GM18499 (cell line): ENCODE measurements around the gene TCF20.

Source experiments
- ATAC-seq: cut with Tn5 transposase; IDR thresholded peaks from one replicate; pipeline ENCODE4 v1.9.1; 2021; ENCODE audit warnings: moderate number of reproducible peaks; ENCODE audit not compliant: insufficient read depth, unreplicated experiment

TCF20 gene

GRCh38 chr22:42268852-42269410 is 1.5 kb downstream of the TCF20 start:
- no peak for ATAC-seq

- ATAC-seq: no peak
Measured at GRCh38 chr22:42265321-42265720, 5.1 kb downstream of the TCF20 start.

GRCh38 chr22:42263944-42264343 is 6.5 kb downstream of the TCF20 start:
- no peak for ATAC-seq

GRCh38 chr22:42262964-42263363 is 7.5 kb downstream of the TCF20 start:
- no peak for ATAC-seq

GRCh38 chr22:42261296-42261695 is 9.2 kb downstream of the TCF20 start:
- ATAC-seq: no peak

- ATAC-seq: no peak
Measured at GRCh38 chr22:42258126-42258525, 12.3 kb downstream of the TCF20 start.

GRCh38 chr22:42257386-42257785 is 13.1 kb downstream of the TCF20 start:
- no peak for ATAC-seq

GRCh38 chr22:42256930-42257329 is 13.5 kb downstream of the TCF20 start:
- no peak for ATAC-seq

- ATAC-seq: no peak
Measured at GRCh38 chr22:42256220-42256619, 14.2 kb downstream of the TCF20 start.

GRCh38 chr22:42249831-42250230 is 20.6 kb downstream of the TCF20 start:
- ATAC-seq: no peak

- ATAC-seq: no peak
Measured at GRCh38 chr22:42248995-42249394, 21.5 kb downstream of the TCF20 start.

- no peak for ATAC-seq
Measured at GRCh38 chr22:42247596-42247995, 22.9 kb downstream of the TCF20 start.

- ATAC-seq: no peak
Measured at GRCh38 chr22:42243802-42244060, 26.7 kb downstream of the TCF20 start.

- no peak for ATAC-seq
Measured at GRCh38 chr22:42236848-42237247, 33.6 kb downstream of the TCF20 start.

- ATAC-seq: no peak
Measured at GRCh38 chr22:42236268-42236667, 34.2 kb downstream of the TCF20 start.

GRCh38 chr22:42233879-42234278 is 36.6 kb downstream of the TCF20 start:
- ATAC-seq: no peak

- ATAC-seq: no peak
Measured at GRCh38 chr22:42231929-42232328, 38.5 kb downstream of the TCF20 start.

- no peak for ATAC-seq
Measured at GRCh38 chr22:42229455-42230149, 40.9 kb downstream of the TCF20 start.

- no peak for ATAC-seq
Measured at GRCh38 chr22:42228483-42228882, 42.0 kb downstream of the TCF20 start.

- no peak for ATAC-seq
Measured at GRCh38 chr22:42227435-42227834, 43.0 kb downstream of the TCF20 start.

- ATAC-seq: no peak
Measured at GRCh38 chr22:42225841-42226240, 44.6 kb downstream of the TCF20 start.

- ATAC-seq: no peak
Measured at GRCh38 chr22:42222140-42222539, 48.3 kb downstream of the TCF20 start.
